GM03348 (cell line): ENCODE data around the gene SLC15A4.
A peak's percentile ranks its signal among the peaks of the same experiment; 100 is the strongest.
"Not testable (repeated sequence)": the region's sequence is repeated elsewhere in the genome, so short reads cannot be mapped to it uniquely, and the experiment has no call there.

ENCODE experiments used
- DNase-seq: peaks from one replicate; pipeline ENCODE4 v3.0.0; 2012; ENCODE audit warnings: low spot score

SLC15A4 gene

GRCh38 chr12:128823916-128824839, at the start of gene SLC15A4:
Gene SLC15A4 (minus strand): TSS chr12:128823958. CDS start chr12:128823943, 15 bp downstream.
- peak; percentile 99 for DNase-seq

GRCh38 chr12:128872303-128872702, 48.5 kb upstream of the SLC15A4 start:
- DNase-seq: no peak

GRCh38 chr12:128871516-128871892, 47.7 kb upstream of the SLC15A4 start:
- no peak for DNase-seq

- no peak for DNase-seq
Observed at GRCh38 chr12:128867466-128867865, 43.7 kb upstream of the SLC15A4 start.

GRCh38 chr12:128864516-128865186, 40.9 kb upstream of the SLC15A4 start:
- no peak for DNase-seq

- DNase-seq: no peak
Observed at GRCh38 chr12:128863957-128864356, 40.2 kb upstream of the SLC15A4 start.

- DNase-seq: no peak
Observed at GRCh38 chr12:128861226-128862016, 37.7 kb upstream of the SLC15A4 start.

GRCh38 chr12:128859311-128859710, 35.6 kb upstream of the SLC15A4 start:
- no peak for DNase-seq

- no peak for DNase-seq
Observed at GRCh38 chr12:128857133-128857763, 33.5 kb upstream of the SLC15A4 start.

- no peak for DNase-seq
Observed at GRCh38 chr12:128856791-128857078, 33.0 kb upstream of the SLC15A4 start.

GRCh38 chr12:128856035-128856790, 32.5 kb upstream of the SLC15A4 start:
- no peak for DNase-seq

- DNase-seq: no peak
Observed at GRCh38 chr12:128853600-128854197, 29.9 kb upstream of the SLC15A4 start.

- DNase-seq: no peak
Observed at GRCh38 chr12:128852885-128853599, 29.3 kb upstream of the SLC15A4 start, which contains the start of gene GLT1D1. Gene GLT1D1 (plus strand): TSS chr12:128853478. CDS start chr12:128853582, 104 bp downstream.

GRCh38 chr12:128852026-128852698, 28.4 kb upstream of the SLC15A4 start:
- DNase-seq: no peak

- not testable (repeated sequence) for DNase-seq
Observed at GRCh38 chr12:128851429-128851828, 27.7 kb upstream of the SLC15A4 start.

GRCh38 chr12:128850400-128850799, 26.6 kb upstream of the SLC15A4 start:
- no peak for DNase-seq

GRCh38 chr12:128849806-128850205, 26.0 kb upstream of the SLC15A4 start:
- not testable (repeated sequence) for DNase-seq

GRCh38 chr12:128848371-128848770, 24.6 kb upstream of the SLC15A4 start:
- DNase-seq: no peak

- DNase-seq: not testable (repeated sequence)
Observed at GRCh38 chr12:128846671-128847070, 22.9 kb upstream of the SLC15A4 start.
